ENCODE data around the gene PRRX2. TPM values are rescaled to one million over a fixed set of nuclear protein-coding genes. Genes with fewer than 3 reads are reported as not detected.

The PRRX2 gene
- total RNA-seq, 6 donors from 2014 or later: 0.61 to 5.8 (median 1.3) TPM; not detected in 3

DNA sequence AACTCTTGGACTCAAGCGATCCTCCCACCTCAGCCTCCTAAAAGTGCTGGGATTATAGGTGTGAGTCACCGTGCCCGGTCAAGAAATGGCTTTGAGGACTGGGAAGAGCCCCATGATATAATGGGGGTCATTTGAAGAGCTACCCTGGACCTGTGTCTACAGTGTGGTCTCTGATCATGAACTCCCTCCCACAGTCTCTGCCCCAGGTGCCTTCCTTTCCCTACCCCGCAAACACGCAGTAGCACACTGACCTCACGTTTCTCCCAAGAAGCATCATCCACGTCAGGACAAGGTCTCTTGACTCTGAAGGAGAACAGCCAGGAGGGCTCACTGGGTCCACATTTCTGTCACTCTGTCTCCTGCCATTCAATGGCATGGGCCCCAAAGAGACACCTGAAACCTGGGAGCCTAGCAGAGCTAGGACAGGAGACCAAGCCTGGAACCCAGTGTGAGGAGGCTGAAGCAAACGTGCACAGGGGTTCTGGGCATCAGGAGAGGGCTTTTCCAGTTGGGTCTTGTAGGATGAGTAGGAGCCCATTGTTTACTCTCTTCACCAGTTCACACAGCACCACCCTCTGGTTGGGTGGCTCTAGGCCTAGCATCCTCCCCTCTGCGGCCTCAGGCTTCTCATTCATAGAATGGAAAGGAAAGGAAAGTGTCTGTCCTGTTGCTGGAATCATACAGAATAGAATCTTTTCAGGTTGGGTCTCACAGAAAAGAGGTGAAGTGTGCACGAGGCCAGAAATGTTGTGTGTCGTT, 23.0 kb downstream of the PRRX2 start:
- H3K4me3 ChIP-seq: no peak overlapping the region
- H3K9me3 ChIP-seq: no peaks in the 10 kb centered on the region
- DNase-seq (no peak), ATAC-seq (ENCODE audit: low FRiP score in 2 of 2) (no peak)
- TF ChIP-seq POLR2AphosphoS5 (IDR thresholded peaks at IDR 0.05) (no peak), EP300 (IDR thresholded peaks at IDR 0.05) (no peak), POLR2A (IDR thresholded peaks at IDR 0.05) (no peak)
- TF ChIP-seq, protein P1, sequence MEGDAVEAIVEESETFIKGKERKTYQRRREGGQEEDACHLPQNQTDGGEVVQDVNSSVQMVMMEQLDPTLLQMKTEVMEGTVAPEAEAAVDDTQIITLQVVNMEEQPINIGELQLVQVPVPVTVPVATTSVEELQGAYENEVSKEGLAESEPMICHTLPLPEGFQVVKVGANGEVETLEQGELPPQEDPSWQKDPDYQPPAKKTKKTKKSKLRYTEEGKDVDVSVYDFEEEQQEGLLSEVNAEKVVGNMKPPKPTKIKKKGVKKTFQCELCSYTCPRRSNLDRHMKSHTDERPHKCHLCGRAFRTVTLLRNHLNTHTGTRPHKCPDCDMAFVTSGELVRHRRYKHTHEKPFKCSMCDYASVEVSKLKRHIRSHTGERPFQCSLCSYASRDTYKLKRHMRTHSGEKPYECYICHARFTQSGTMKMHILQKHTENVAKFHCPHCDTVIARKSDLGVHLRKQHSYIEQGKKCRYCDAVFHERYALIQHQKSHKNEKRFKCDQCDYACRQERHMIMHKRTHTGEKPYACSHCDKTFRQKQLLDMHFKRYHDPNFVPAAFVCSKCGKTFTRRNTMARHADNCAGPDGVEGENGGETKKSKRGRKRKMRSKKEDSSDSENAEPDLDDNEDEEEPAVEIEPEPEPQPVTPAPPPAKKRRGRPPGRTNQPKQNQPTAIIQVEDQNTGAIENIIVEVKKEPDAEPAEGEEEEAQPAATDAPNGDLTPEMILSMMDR (IDR thresholded peaks at IDR 0.05): no peak
- WGBS, 2 donors: 84 to 93% methylated on average over 11 of the region's 11 CpGs
- no peak overlapping the region for H3K27ac ChIP-seq
- H3K4me1 ChIP-seq: no peaks in the 10 kb centered on the region
- no peaks in the 10 kb centered on the region for H3K27me3 ChIP-seq
- H3K36me3 ChIP-seq: no peaks in the 10 kb centered on the region

DNA sequence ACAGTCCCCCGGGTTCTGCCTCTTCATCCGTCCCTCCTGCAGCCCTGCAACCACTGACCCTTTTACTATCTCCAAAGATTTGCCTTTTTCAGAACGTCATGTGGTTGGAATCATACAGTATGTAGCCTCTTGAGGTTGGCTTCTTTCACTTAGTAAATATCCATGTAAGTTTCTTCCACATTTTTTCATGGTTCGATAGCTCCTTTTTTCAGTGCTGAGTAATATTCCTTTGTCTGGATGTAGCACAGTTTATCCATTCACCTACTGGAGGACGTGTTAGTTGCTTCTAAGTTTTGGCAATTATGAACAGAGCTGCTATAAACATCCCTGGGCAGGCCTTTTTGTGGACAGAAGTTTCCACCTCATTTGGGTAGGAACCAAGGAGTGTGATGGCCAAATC, 27.1 kb downstream of the PRRX2 start:
- DNase-seq: no peak
- TF ChIP-seq, protein P1 (IDR thresholded peaks at IDR 0.05): no peak
- TF ChIP-seq POLR2A (IDR thresholded peaks at IDR 0.05) (no peak), EP300 (IDR thresholded peaks at IDR 0.05) (no peak), POLR2AphosphoS5 (IDR thresholded peaks at IDR 0.05) (no peak)
- Histone ChIP-seq H3K9me3 (no peaks in the 10 kb centered on the region), H3K27me3 (peaks cover 0 to 8% (median 5%) of the 10 kb centered on the region in 4 donors), H3K27ac (no peak overlapping the region), H3K4me1 (peaks cover 2 to 8% (median 5%) of the 10 kb centered on the region in 4 donors), H3K4me3 (no peak overlapping the region), H3K36me3 (no peaks in the 10 kb centered on the region)
- no peak for ATAC-seq (ENCODE audit: low FRiP score in 2 of 2)
- 85 to 89% methylated on average over 5 of the region's 5 CpGs for WGBS, 2 donors

DNA sequence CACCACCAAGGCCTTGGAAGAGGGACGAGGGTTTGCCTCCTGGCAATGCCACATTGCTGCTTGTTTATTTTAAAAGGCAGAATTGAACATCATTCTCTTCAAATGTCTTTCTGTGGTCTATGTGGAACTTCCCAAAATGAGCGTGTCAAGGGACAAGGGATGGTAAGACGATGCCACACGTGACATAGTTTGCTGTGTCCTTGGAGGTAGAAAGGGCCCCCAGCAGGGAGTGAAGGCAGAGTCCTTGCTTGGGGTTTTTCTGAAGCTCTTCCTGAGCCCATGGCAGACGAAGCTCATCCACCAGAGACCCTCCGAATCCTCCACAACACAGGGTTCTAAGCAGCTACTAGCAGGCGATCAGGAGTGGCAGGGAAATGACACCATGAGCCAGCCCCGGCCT, 28.3 kb downstream of the PRRX2 start:
- DNase-seq (no peak), ATAC-seq (ENCODE audit: low FRiP score in 2 of 2) (no peak)
- TF ChIP-seq, protein P1 (IDR thresholded peaks at IDR 0.05): no peak
- TF ChIP-seq EP300 (IDR thresholded peaks at IDR 0.05): no peak
- TF ChIP-seq POLR2AphosphoS5 (IDR thresholded peaks at IDR 0.05): no peak
- no peak for TF ChIP-seq POLR2A (IDR thresholded peaks at IDR 0.05)
- H3K27ac ChIP-seq: no peak overlapping the region
- H3K9me3 ChIP-seq: no peaks in the 10 kb centered on the region
- H3K36me3 ChIP-seq: no peaks in the 10 kb centered on the region
- H3K4me1 ChIP-seq: peaks cover 6 to 18% (median 11%) of the 10 kb centered on the region in 4 donors
- WGBS, 2 donors: 73 to 74% methylated on average over 8 of the region's 8 CpGs
- H3K27me3 ChIP-seq: peaks cover 0 to 11% (median 5%) of the 10 kb centered on the region in 4 donors
- no peak overlapping the region for H3K4me3 ChIP-seq

DNA sequence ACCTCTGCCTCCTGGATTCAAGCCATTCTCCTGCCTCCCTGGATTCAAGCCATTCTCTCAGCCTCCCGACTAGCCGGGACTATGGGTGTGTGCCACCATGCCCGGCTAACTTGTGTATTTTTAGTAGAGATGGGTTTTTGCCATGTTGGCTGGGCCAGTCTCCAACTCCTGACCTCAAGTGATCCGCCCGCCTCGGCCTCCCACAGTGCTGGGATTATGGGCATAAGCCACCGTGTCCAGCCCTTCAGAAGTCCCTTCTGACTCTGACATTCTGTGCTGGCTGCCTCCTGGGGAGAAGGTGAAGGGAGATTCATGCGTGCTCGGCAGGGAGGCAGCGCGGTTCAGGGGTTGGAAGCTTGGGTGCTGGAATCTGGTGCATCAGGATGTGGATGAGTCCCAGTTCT, 28.8 kb downstream of the PRRX2 start:
- H3K4me1 ChIP-seq: peaks cover 6 to 18% (median 11%) of the 10 kb centered on the region in 4 donors
- no peak overlapping the region for H3K27ac ChIP-seq
- no peak for ATAC-seq (ENCODE audit: low FRiP score in 2 of 2)
- H3K4me3 ChIP-seq: no peak overlapping the region
- H3K27me3 ChIP-seq: peaks cover 0 to 11% (median 5%) of the 10 kb centered on the region in 4 donors
- WGBS, 2 donors: 70 to 82% methylated on average over 9 to 11 of the region's 11 CpGs
- no peaks in the 10 kb centered on the region for H3K9me3 ChIP-seq
- DNase-seq: no peak
- no peaks in the 10 kb centered on the region for H3K36me3 ChIP-seq
- no peak for TF ChIP-seq EP300 (IDR thresholded peaks at IDR 0.05)
- no peak for TF ChIP-seq POLR2AphosphoS5 (IDR thresholded peaks at IDR 0.05)
- TF ChIP-seq, protein P1 (IDR thresholded peaks at IDR 0.05): no peak
- no peak for TF ChIP-seq POLR2A (IDR thresholded peaks at IDR 0.05)

DNA sequence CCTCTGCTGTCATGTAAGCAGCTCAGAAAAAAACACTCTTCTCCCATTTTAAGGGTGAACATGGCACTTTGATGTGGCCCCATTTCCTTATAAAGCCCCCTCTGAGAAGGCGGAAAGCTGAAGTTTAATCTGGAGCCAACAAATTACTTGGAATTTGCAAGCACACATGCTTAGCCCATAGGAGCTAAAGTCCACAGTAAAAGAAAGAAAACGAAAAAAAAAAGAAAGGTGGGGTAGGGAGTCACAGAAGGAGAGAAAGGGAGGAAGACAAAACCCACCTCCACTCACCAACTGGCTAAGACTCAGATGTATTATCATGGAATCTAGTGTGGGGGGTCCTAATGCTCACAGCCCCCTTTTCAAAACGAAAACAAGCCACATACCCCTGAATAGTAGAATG, 30.4 kb downstream of the PRRX2 start:
- DNase-seq (no peak), ATAC-seq (ENCODE audit: low FRiP score in 2 of 2) (no peak)
- Histone ChIP-seq H3K27me3 (peaks cover 0 to 11% (median 5%) of the 10 kb centered on the region in 4 donors), H3K9me3 (no peaks in the 10 kb centered on the region), H3K36me3 (no peaks in the 10 kb centered on the region), H3K4me3 (no peak overlapping the region), H3K4me1 (peaks cover 6 to 18% (median 11%) of the 10 kb centered on the region in 4 donors), H3K27ac (no peak overlapping the region)
- TF ChIP-seq POLR2AphosphoS5 (IDR thresholded peaks at IDR 0.05): no peak
- WGBS, 2 donors: 72 to 81% methylated on average over 3 of the region's 3 CpGs

Measured in upper lobe of left lung (tissue), 6 donors.